A375 (cell line): ENCODE measurements around the gene MCRS1. TPM values are rescaled to one million over a fixed set of nuclear protein-coding genes. Genes with fewer than 3 reads are reported as not detected.

Source experiments
- small RNA-seq: library from RNA; depleted of rRNA; stranded (forward); fragments of <200 nt; gene quantifications from one replicate; pipeline ENCODE3, GENCODE V24; 2014
- total RNA-seq: library from RNA; depleted of rRNA; stranded (reverse); fragments of >200 nt; shearing (Covaris generic); gene quantifications from 2 replicates; pipeline ENCODE4 v1.2.3, GENCODE V29; 2014; rRNA removed

The MCRS1 gene, protein sequence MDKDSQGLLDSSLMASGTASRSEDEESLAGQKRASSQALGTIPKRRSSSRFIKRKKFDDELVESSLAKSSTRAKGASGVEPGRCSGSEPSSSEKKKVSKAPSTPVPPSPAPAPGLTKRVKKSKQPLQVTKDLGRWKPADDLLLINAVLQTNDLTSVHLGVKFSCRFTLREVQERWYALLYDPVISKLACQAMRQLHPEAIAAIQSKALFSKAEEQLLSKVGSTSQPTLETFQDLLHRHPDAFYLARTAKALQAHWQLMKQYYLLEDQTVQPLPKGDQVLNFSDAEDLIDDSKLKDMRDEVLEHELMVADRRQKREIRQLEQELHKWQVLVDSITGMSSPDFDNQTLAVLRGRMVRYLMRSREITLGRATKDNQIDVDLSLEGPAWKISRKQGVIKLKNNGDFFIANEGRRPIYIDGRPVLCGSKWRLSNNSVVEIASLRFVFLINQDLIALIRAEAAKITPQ
- 78.9 and 84.6 TPM in 2 replicates for total RNA-seq

DNA sequence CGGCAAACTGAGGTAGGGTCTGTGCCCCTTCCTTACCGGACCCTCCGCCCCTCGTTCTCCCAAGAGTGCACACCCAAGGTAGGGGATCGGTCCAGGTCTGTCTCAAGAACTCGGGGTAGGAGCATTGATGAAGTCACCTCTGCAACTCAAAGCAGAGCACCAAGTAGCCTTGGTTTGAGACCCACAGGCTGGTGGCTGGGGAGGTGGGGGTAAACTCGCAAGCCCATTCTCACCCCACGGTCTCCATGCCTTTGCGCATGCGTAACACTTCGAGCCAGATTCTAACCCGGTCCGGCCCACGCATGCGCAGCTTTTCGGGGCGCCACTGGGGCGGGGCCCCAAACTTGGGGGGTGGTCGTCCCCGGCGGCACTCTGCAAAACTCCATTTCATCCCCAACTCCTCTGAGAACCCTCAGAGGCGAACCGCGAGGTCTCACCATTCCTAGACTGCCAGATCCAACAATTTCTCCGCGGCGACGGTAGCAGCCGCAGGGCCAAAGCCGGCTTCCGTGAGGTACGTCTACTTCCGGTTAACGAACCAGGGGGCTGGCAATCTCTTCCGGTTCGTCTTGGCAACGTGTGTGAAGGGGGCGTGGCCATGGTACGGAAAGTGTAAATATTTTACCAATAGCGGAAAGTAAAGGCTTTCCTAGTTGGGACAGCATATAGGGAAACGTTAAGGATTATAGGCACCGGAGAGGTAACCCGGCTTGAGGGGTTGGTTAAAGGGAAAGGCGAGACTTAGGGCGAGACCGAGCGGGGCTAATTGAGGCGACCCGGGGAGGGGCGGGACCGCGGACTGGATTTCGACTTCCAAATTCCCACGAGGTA is at the start of gene MCRS1:
TSS of gene MCRS1 (minus strand) at position 532 of the 831 bp plus-strand sequence. CDS start 1,411 bp downstream, outside the sequence.

DNA sequence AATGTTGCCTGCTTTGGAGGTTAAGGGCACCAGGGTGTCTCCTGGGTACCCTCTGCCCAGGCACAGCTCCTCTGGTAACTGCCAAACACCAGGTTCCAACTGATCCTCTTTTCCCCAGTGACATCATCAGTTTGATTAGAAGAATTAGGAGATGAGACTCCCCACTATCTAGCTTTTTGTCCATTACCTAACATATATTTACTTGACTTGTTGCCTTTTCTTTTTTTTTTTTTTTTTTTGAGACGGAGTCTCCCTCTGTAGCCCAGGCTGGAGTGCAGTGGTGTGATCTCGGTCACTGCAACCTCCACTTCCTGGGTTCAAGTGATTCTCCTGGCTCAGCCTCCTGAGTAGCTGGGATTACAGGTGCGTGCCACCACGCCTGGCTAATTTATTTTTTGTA is 37.6 kb upstream of the MCRS1 start, which contains the start of gene FAM186B:
TSS of gene FAM186B (minus strand) at position 101 of the 400 bp plus-strand sequence. CDS start 162 bp downstream, outside the sequence.

DNA sequence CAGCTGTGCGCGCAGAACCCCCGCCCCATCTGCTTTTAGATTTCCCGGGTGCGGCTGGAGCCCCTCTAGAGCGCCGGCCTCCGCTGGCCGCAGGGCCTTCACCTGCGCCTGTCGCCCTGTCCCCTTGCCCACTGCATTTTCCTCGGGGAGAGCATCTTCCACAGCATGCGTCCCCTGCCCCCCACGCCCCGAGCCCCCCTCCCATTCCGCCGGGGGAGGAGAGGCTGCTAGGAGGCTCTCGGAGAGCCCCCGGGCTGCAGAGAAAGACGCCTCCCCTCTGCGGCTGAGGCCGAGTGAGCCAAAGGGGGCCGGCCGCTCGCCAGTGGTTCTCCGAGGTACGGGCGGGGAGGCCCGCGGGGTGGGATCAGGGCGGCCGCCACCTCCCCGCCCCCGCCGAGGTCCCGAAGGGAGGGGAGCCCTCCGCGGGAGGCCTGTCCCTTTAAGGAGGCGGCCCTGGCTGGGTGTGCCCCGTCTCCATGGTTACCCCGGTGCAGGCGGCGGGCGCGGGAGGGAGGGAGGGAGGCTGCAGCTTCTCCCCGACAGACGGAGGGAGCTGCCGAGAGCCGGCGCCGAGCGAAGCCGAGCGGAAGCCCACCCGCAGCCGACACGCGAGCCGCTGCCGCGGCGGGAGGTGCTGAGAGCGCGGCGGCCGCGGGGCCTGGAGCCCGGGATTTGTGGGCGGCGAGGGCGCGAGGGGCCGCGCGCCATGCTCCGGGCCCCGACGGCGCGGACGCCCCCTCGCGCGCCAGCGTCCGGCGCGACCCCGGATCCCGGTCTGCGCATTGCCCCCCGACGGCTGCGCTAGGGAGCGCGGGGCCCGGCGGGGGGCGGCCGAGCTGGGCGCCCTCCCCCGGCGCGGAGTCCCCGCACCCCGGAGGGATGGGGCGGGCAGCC is 29.2 kb downstream of the MCRS1 start, which contains the start of gene KCNH3:
TSS of gene KCNH3 (plus strand) at position 521 of the 894 bp plus-strand sequence. CDS start 387 bp downstream, outside the sequence.

Small RNA genes lying within 50 kb of the gene (small RNA-seq; reads per million reads assigned to genes)
- gene POLR2KP1 = not detected
- not detected for gene RNU6-834P

Other genes with a start within 250 kb of the MCRS1 start
- 61.6 and 70.7 TPM in 2 replicates for gene TROAP, start 244.9 kb downstream of the MCRS1 start, total RNA-seq
- gene C1QL4, start 231.0 kb downstream of the MCRS1 start, total RNA-seq = 2.2 and 4.4 TPM in 2 replicates
- gene DNAJC22, start 221.3 kb downstream of the MCRS1 start, total RNA-seq = 14.7 and 18.5 TPM in 2 replicates
- 13.0 and 15.8 TPM in 2 replicates for gene SPATS2, start 200.7 kb downstream of the MCRS1 start, total RNA-seq
- 2.1 and 3.2 TPM in 2 replicates for gene KCNH3, start 29.1 kb downstream of the MCRS1 start, total RNA-seq
- gene FAM186B, start 37.5 kb upstream of the MCRS1 start, total RNA-seq = 1.2 and 1.7 TPM in 2 replicates
- gene PRPF40B, start 55.4 kb upstream of the MCRS1 start, total RNA-seq = 18.7 and 24.4 TPM in 2 replicates
- gene FMNL3, start 139.3 kb upstream of the MCRS1 start, total RNA-seq = 25.5 and 26.9 TPM in 2 replicates
- 226 and 240 TPM in 2 replicates for gene TMBIM6, start 173.4 kb upstream of the MCRS1 start, total RNA-seq